K562 (cell line): ENCODE data around the gene ITIH3. TPM values are rescaled to one million over a fixed set of nuclear protein-coding genes. Genes with fewer than 3 reads are reported as not detected.

Experiments
- ATAC-seq: fragments of 200-7000 bp; cut with Tn5 transposase; 3 replicates; pipeline ENCODE4 v1.9.1; 2020; ENCODE audit warnings: moderate library complexity
- BruUV-seq: library from RNA; stranded (reverse); fragments of 400-500 nt; replicated peaks from 2 replicates; lab custom pipeline; 2021; lab: Mats Ljungman, UMichigan
- CTCF ChIA-PET: fragments of 300-600 bp; formaldehyde crosslinking; extraction: SDS; loops from one replicate; lab custom pipeline; 2021; ENCODE audit warnings: low intra/inter-chr PET ratio; lab: Yijun Ruan, JAX
- POLR2A ChIA-PET: fragments of 300-600, 350-650 bp; sonication (Branson Sonifier 250); formaldehyde crosslinking; extraction: SDS; loops from one replicate; lab custom pipeline; 2021; ENCODE audit warnings: antibody characterized with exemption, inconsistent platforms; lab: Yijun Ruan, JAX
- DNase-seq, 4 experiments: peaks; one replicate each; pipeline versions ENCODE4 v3.0.0 to v3.0.0-alpha.2; 2011 to 2018; ENCODE audit warnings: low spot score in 3 of 4, mixed read lengths in 3 of 4; ENCODE audit errors: extremely low read depth in 1 of 4
- FAIRE-seq: peaks from 2 replicates; lab custom pipeline; 2011; peaks lifted over from hg19 to GRCh38; lab: Jason Lieb, UNC
- H2AFZ ChIP-seq: 2 replicates; pipeline ENCODE4 v1.6.0; 2011; ENCODE audit warnings: low read depth, low read length, control low read depth, inconsistent platforms
- H3K27ac ChIP-seq: fragments of 200-600 bp; 3 replicates; pipeline ENCODE4 v1.8.0; 2011; ENCODE audit warnings: low read depth, mild to moderate bottlenecking, control low read depth, inconsistent platforms, low read length, moderate library complexity, mixed read lengths; ENCODE audit errors: extremely low read depth
- H3K27me3 ChIP-seq, 2 experiments: fragments of 300-600 bp in 1 of 2; 2 replicates in 1 of 2; 3 replicates in 1 of 2; pipeline versions ENCODE4 v1.6.0 to v1.8.0; 2011; ENCODE audit warnings: inconsistent platforms in 2 of 2, low read length in 2 of 2, mild to moderate bottlenecking in 1 of 2, mixed read lengths in 1 of 2, moderate library complexity in 1 of 2; ENCODE audit not compliant: control insufficient read depth in 2 of 2, insufficient read depth in 2 of 2
- H3K36me3 ChIP-seq: fragments of 300-600 bp; 3 replicates; pipeline ENCODE4 v1.8.0; 2011; ENCODE audit warnings: mild to moderate bottlenecking, low read length, inconsistent platforms; ENCODE audit not compliant: control insufficient read depth, insufficient read depth
- H3K4me1 ChIP-seq, 2 experiments: fragments of 200-600 bp in 1 of 2; replicated peaks in 1 of 2; 2 replicates in 1 of 2; 3 replicates in 1 of 2; pipeline versions ENCODE4 v1.5.1 to v1.8.0; 2011; ENCODE audit warnings: inconsistent platforms in 2 of 2, low read length in 2 of 2, mild to moderate bottlenecking in 1 of 2, mixed read lengths in 1 of 2, moderate library complexity in 1 of 2; ENCODE audit not compliant: control insufficient read depth in 2 of 2, insufficient read depth in 2 of 2
- H3K4me2 ChIP-seq: 2 replicates; pipeline ENCODE4 v1.6.1; 2011; ENCODE audit warnings: low read length, control low read depth, inconsistent platforms, mixed read lengths; ENCODE audit not compliant: insufficient read depth
- H3K4me3 ChIP-seq: fragments of 200-600 bp; sonication (generic), shearing (Covaris generic); 2 replicates; pipeline ENCODE4 v1.5.1; 2016; ENCODE audit warnings: control low read depth, inconsistent platforms
- H3K79me2 ChIP-seq: fragments of 200-600 bp; 3 replicates; pipeline ENCODE4 v1.8.0; 2011; ENCODE audit warnings: low read length, inconsistent platforms; ENCODE audit not compliant: control insufficient read depth, insufficient read depth
- H3K9ac ChIP-seq, 2 experiments: 2 replicates each; pipeline versions ENCODE4 v1.6.0 to v1.6.1; 2011; ENCODE audit warnings: low read depth in 2 of 2, low read length in 2 of 2, control low read depth in 1 of 2, inconsistent platforms in 1 of 2, mild to moderate bottlenecking in 1 of 2, mixed read lengths in 1 of 2; ENCODE audit not compliant: insufficient read depth in 1 of 2
- H3K9me1 ChIP-seq: one replicate; pipeline ENCODE4 v1.6.0; 2011; ENCODE audit warnings: inconsistent platforms, mild to moderate bottlenecking, low read length, moderate library complexity; ENCODE audit not compliant: control insufficient read depth, insufficient read depth
- H3K9me3 ChIP-seq: replicated peaks from 2 replicates; pipeline ENCODE4 v1.5.1; 2011; ENCODE audit warnings: low read depth, low read length, inconsistent platforms; ENCODE audit not compliant: control insufficient read depth, insufficient read depth
- H4K20me1 ChIP-seq: replicated peaks from 2 replicates; pipeline ENCODE4 v1.6.1; 2011; ENCODE audit warnings: low read length, inconsistent platforms, mixed read lengths; ENCODE audit not compliant: control insufficient read depth, insufficient read depth
- HBP1 ChIP-seq: fragments of 450-650 bp; formaldehyde crosslinking; IDR thresholded peaks from 2 replicates; pipeline ENCODE4 v1.4.0; 2022; ENCODE audit warnings: missing genetic modification characterization
- ZBTB33 ChIP-seq: sonication (generic); formaldehyde crosslinking; IDR thresholded peaks from 2 replicates; pipeline ENCODE4 v1.8.1; 2023; ENCODE audit warnings: mild to moderate bottlenecking, missing genetic modification reagents
- WGBS: fragments of 100-300 bp; shearing (Covaris generic); methylation state at CpG from one replicate; pipeline ENCODE4 v1.1.6; 2016; ENCODE audit warnings: low coverage, mixed read lengths; ENCODE audit not compliant: insufficient coverage; ENCODE audit errors: missing lambda C conversion rate; 5-methylcytosine and 5-hydroxymethylcytosine counted together
- in situ Hi-C: fragments of 300-500 bp; cut with MboI; formaldehyde crosslinking; loops from 4 replicates; pipeline ENCODE4 v1.15.0; 2018; ENCODE audit warnings: inconsistent platforms, mixed read lengths
- intact Hi-C: fragments of 100-400 bp; cut with micrococcal nuclease; formaldehyde crosslinking; loops from 2 replicates; pipeline ENCODE4 v1.14.2; 2022
- polyA plus RNA-seq, 8 experiments: library from polyadenylated mRNA; depleted of rRNA in 4 of 8; stranded (reverse) in 5 of 8; unstranded in 3 of 8; fragments of >200 nt; fragmentation: Nextera tagmentation in 2 of 8; fragmentation: Illumina TruSeq in 1 of 8; extraction: Ambion mirVana in 2 of 8; extraction: Trizol in 1 of 8; gene quantifications; 2 replicates each; pipeline versions ENCODE4 v1.2.1 to v1.2.3, GENCODE V29; 2011 to 2014; ENCODE audit warnings: inconsistent platforms in 1 of 8, missing spikeins in 1 of 8
- total RNA-seq, 7 experiments: library from RNA; depleted of rRNA in 6 of 7; stranded (reverse); fragments of >200 nt in 6 of 7; fragmentation: Illumina TruSeq in 2 of 7; extraction: Trizol in 2 of 7; gene quantifications; 2 replicates each; pipeline versions ENCODE4 v1.2.1 to v1.2.3, GENCODE V29; 2011 to 2021; ENCODE audit warnings: low replicate concordance in 1 of 7

The ITIH3 gene
- total and polyA plus RNA-seq, 9 of the 15 experiments (the other 6 are each of a cell fraction or from before 2014, with no cell fraction given) = 0.07 to 0.35 TPM; not detected in 7

GRCh38 chr3:52839892-52840545, 45.4 kb downstream of the ITIH3 start:
- Histone ChIP-seq H2AFZ (no peak overlapping the region), H3K9me3 (no peaks in the 10 kb centered on the region), H3K79me2 (no peaks in the 10 kb centered on the region), H3K27me3 (no peaks in the 10 kb centered on the region), H3K4me3 (no peak overlapping the region), H3K27ac (no peak overlapping the region), H3K4me1 (no peaks in the 10 kb centered on the region), H3K4me2 (no peak overlapping the region), H4K20me1 (no peaks in the 10 kb centered on the region), H3K36me3 (no peaks in the 10 kb centered on the region), H3K9ac (no peak overlapping the region), H3K9me1 (no peaks in the 10 kb centered on the region)
- ATAC-seq (no peak), DNase-seq (no peak), FAIRE-seq (no peak)
- ChIA-PET CTCF (no interaction called here), POLR2A (interaction anchor here (0.6 to 1.0 kb wide), 2 partner anchors 8 to 143 kb away, joined by 3 to 4 read pairs; no protein-coding TSS in a partner anchor)
- TF ChIP-seq HBP1 = no peak
- TF ChIP-seq ZBTB33 (CRISPR knock-in tag) = 0 out of 2 replicates have a peak, but pooled peaks have one; percentile 28
- in situ Hi-C loops (loop anchor here (10.0 kb wide), 1 partner anchor 235 kb away; no protein-coding TSS in a partner anchor), intact Hi-C loops (no loop called here)
- WGBS = 42% methylated on average over 14 of the region's 23 CpGs
- BruUV-seq = no TSS peak
